Upper lobe of left lung (tissue), 6 donors: ENCODE data around the gene PLD3. TPM values are rescaled to one million over a fixed set of nuclear protein-coding genes. Genes with fewer than 3 reads are reported as not detected.

Experiments used
- ATAC-seq, 2 donors: fragments of 200-7000 bp; cut with Tn5 transposase; one replicate each; pipeline ENCODE4 v1.9.1; 2022; ENCODE audit warnings: mild to moderate bottlenecking in 2 of 2, moderate library complexity in 2 of 2; ENCODE audit not compliant: low FRiP score in 2 of 2
- DNase-seq, 2 donors: peaks; one replicate each; pipeline ENCODE4 v3.0.0-alpha.2; 2019 to 2020
- H3K27ac ChIP-seq, 4 donors: fragments of 200-600 bp; sonication (generic); one replicate each; pipeline ENCODE4 v1.5.1; 2016 to 2019
- H3K27me3 ChIP-seq, 4 donors: fragments of 200-600 bp; sonication (generic); one replicate each; pipeline ENCODE4 v1.5.1; 2017 to 2019
- H3K36me3 ChIP-seq, 4 donors: fragments of 200-600 bp; sonication (generic); one replicate each; pipeline ENCODE4 v1.5.1; 2016 to 2019
- H3K4me1 ChIP-seq, 4 donors: fragments of 200-600 bp; sonication (generic); one replicate each; pipeline ENCODE4 v1.5.1; 2018 to 2019
- H3K4me3 ChIP-seq, 4 donors: fragments of 200-600 bp; sonication (generic); one replicate each; pipeline ENCODE4 v1.5.1; 2017 to 2019; ENCODE audit warnings: mild to moderate bottlenecking in 2 of 4, moderate library complexity in 1 of 4
- H3K9me3 ChIP-seq, 4 donors: fragments of 200-600 bp; sonication (generic); one replicate each; pipeline ENCODE4 v1.5.1; 2018 to 2019
- CTCF ChIP-seq, 6 experiments: fragments of 450-650 bp in 4 of 6; fragments of 200-600 bp in 2 of 6; sonication (generic) in 2 of 6; IDR thresholded peaks; one replicate each; pipeline ENCODE4 v1.5.1; 2016 to 2019; ENCODE audit warnings: antibody characterized with exemption in 6 of 6
- EP300 ChIP-seq, 4 donors: sonication (generic); formaldehyde crosslinking; IDR thresholded peaks; one replicate each; pipeline ENCODE4 v1.5.1; 2017; ENCODE audit warnings: antibody characterized with exemption in 4 of 4, control low read depth in 2 of 4
- POLR2A ChIP-seq, 4 donors: fragments of 450-650 bp; IDR thresholded peaks; one replicate each; pipeline ENCODE4 v1.5.1; 2016 to 2017; ENCODE audit warnings: antibody characterized with exemption in 4 of 4, mild to moderate bottlenecking in 2 of 4
- POLR2AphosphoS5 ChIP-seq, 2 donors: sonication (generic); formaldehyde crosslinking; IDR thresholded peaks; one replicate each; pipeline ENCODE4 v1.5.1; 2017; ENCODE audit warnings: antibody characterized with exemption in 2 of 2
- WGBS, 2 donors: methylation state at CpG; one replicate each; pipeline ENCODE4 v1.1.5; 2017 to 2018; 5-methylcytosine and 5-hydroxymethylcytosine counted together
- total RNA-seq, 6 donors: library from RNA; depleted of rRNA in 4 of 6; stranded (reverse); fragments of >200 nt in 4 of 6; gene quantifications; one replicate each; pipeline versions ENCODE4 v1.1.0 to v1.2.1, GENCODE V29; 2016 to 2021
- donor health status: DM: no; HTN: no; CAD: no; lungs with moderate emphysema.
- donor health status: DM: no; HTN: yes; CAD: no; lungs with severe emphysema.

Gene PLD3
- total RNA-seq, 6 donors from 2014 or later = 257 to 710 (median 470) TPM

GRCh38 chr19:40370997-40371801, 22.7 kb downstream of the PLD3 start:
- ATAC-seq (no peak), DNase-seq (peak in 1 of 2 donors; percentile 36)
- H3K9me3 ChIP-seq = no peaks in the 10 kb centered on the region
- TF ChIP-seq POLR2A (IDR thresholded peaks at IDR 0.05) (no peak), POLR2AphosphoS5 (IDR thresholded peaks at IDR 0.05) (no peak), EP300 (IDR thresholded peaks at IDR 0.05) (no peak), CTCF (IDR thresholded peaks at IDR 0.05) (no peak)
- no peaks in the 10 kb centered on the region for H3K27me3 ChIP-seq
- H3K36me3 ChIP-seq = peaks cover 19 to 95% (median 72%) of the 10 kb centered on the region in 4 donors
- H3K4me3 ChIP-seq = no peak overlapping the region
- peaks cover 3 to 24% (median 9%) of the 10 kb centered on the region in 4 donors for H3K4me1 ChIP-seq
- H3K27ac ChIP-seq = no peak overlapping the region
- 79 to 83% methylated on average over 4 to 6 of the region's 7 CpGs for WGBS, 2 donors

GRCh38 chr19:40371802-40372122, 23.3 kb downstream of the PLD3 start:
- 81 to 97% methylated on average over 3 to 4 of the region's 5 CpGs for WGBS, 2 donors
- peaks cover 24 to 97% (median 70%) of the 10 kb centered on the region in 4 donors for H3K36me3 ChIP-seq
- H3K4me3 ChIP-seq = no peak overlapping the region
- TF ChIP-seq POLR2A (IDR thresholded peaks at IDR 0.05) = no peak
- no peak for TF ChIP-seq POLR2AphosphoS5 (IDR thresholded peaks at IDR 0.05)
- TF ChIP-seq EP300 (IDR thresholded peaks at IDR 0.05) = no peak
- no peak for TF ChIP-seq CTCF (IDR thresholded peaks at IDR 0.05)
- no peak overlapping the region for H3K27ac ChIP-seq
- H3K27me3 ChIP-seq = no peaks in the 10 kb centered on the region
- no peak for ATAC-seq
- H3K4me1 ChIP-seq = peaks cover 3 to 18% (median 4%) of the 10 kb centered on the region in 4 donors
- no peak for DNase-seq
- no peaks in the 10 kb centered on the region for H3K9me3 ChIP-seq

- H3K4me1 ChIP-seq = peaks cover 0 to 8% (median 1%) of the 10 kb centered on the region in 4 donors
- no peak for DNase-seq
- H3K27ac ChIP-seq = no peak overlapping the region
- no peaks in the 10 kb centered on the region for H3K27me3 ChIP-seq
- no peaks in the 10 kb centered on the region for H3K9me3 ChIP-seq
- TF ChIP-seq POLR2A (IDR thresholded peaks at IDR 0.05) (no peak), POLR2AphosphoS5 (IDR thresholded peaks at IDR 0.05) (no peak), EP300 (IDR thresholded peaks at IDR 0.05) (no peak), CTCF (IDR thresholded peaks at IDR 0.05) (no peak)
- ATAC-seq = no peak
- no peak overlapping the region for H3K4me3 ChIP-seq
- H3K36me3 ChIP-seq = peaks cover 24 to 93% (median 75%) of the 10 kb centered on the region in 4 donors
- 94 to 95% methylated on average over 6 to 7 of the region's 7 CpGs for WGBS, 2 donors
Observed at GRCh38 chr19:40374084-40374483, 25.6 kb downstream of the PLD3 start.

- 87 to 90% methylated on average over 15 to 17 of the region's 17 CpGs for WGBS, 2 donors
- Histone ChIP-seq H3K9me3 (no peaks in the 10 kb centered on the region), H3K4me3 (no peak overlapping the region), H3K36me3 (peaks cover 21 to 86% (median 62%) of the 10 kb centered on the region in 4 donors), H3K27me3 (no peaks in the 10 kb centered on the region), H3K27ac (no peak overlapping the region), H3K4me1 (no peaks in the 10 kb centered on the region)
- ATAC-seq (no peak), DNase-seq (no peak)
- TF ChIP-seq EP300 (IDR thresholded peaks at IDR 0.05) = no peak
- no peak for TF ChIP-seq POLR2AphosphoS5 (IDR thresholded peaks at IDR 0.05)
- TF ChIP-seq CTCF (IDR thresholded peaks at IDR 0.05) = no peak
- no peak for TF ChIP-seq POLR2A (IDR thresholded peaks at IDR 0.05)
Observed at GRCh38 chr19:40376286-40376862, 27.9 kb downstream of the PLD3 start.
